Measurements from ENCODE around the gene NOL12.
"Not testable (repeated sequence)": the region's sequence is repeated elsewhere in the genome, so short reads cannot be mapped to it uniquely, and the experiment has no call there.

The NOL12 gene

DNA sequence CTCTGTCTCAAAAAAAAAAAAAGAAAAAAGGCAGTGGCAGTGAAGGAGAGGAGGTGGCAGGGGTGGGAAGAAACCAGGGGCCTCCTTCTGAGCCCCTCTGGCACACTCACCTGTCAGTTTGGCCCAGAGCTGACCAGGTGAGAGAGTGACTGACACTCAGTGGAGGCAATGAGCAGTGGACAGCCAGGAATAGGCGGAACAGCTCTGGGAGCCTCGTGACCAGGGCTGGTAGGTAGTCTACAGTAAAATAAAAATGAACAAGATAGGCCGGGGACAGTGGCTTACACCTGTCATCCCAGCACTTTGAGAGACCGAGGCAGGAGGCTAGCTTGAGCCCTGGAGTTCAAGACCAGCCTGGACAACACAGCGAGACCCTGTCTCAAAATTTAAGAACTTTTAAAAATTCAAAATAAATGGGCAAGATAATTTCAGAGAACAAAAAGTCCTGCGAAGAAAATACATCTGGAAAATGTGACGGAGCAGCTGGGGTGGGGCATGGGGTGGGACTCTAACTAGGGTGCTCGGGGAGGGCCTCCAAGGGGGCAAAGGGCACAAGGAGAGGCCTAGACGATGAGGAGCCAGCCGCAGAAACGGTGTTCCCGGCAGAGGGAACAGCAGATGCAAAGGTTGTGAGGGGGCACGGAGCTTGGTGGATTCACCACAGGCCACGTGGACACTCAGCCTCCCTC, 31.4 kb upstream of the NOL12 start:
- DNase-seq (no peak), ATAC-seq (replicated peaks) (no peak)
- Mint-ChIP-seq H3K27ac (peak overlapping the region; percentile 28), H3K4me3 (no peak overlapping the region), H3K36me3 (peaks cover 22 to 43% of the 10 kb centered on the region in 2 donors), H3K9me3 (no peaks in the 10 kb centered on the region), H3K4me1 (peaks cover 10 to 20% of the 10 kb centered on the region in 2 donors), H3K27me3 (no peaks in the 10 kb centered on the region)

DNA sequence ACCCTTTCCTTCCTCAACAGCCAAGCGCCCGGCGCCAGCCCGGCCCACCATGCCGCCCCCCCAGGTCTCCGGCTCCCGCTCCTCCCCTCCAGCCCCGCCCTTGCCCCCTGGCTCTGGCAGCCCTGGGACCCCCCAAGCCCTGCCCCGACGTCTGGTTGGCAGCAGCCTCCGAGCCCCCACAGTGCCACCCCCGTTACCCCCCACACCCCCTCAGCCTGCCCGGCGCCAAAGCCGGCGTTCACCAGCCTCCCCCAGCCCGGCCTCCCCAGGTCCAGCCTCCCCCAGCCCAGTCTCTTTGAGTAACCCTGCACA, 30.9 kb upstream of the NOL12 start:
- no peak for DNase-seq
- no peak overlapping the region for H3K4me3 Mint-ChIP-seq
- no peaks in the 10 kb centered on the region for H3K9me3 Mint-ChIP-seq
- H3K4me1 Mint-ChIP-seq, result peaks cover 15 to 25% of the 10 kb centered on the region in 2 donors
- no peak overlapping the region for H3K27ac Mint-ChIP-seq
- H3K36me3 Mint-ChIP-seq, result peaks cover 22 to 39% of the 10 kb centered on the region in 2 donors
- no peak for ATAC-seq (replicated peaks)
- H3K27me3 Mint-ChIP-seq, result no peaks in the 10 kb centered on the region

DNA sequence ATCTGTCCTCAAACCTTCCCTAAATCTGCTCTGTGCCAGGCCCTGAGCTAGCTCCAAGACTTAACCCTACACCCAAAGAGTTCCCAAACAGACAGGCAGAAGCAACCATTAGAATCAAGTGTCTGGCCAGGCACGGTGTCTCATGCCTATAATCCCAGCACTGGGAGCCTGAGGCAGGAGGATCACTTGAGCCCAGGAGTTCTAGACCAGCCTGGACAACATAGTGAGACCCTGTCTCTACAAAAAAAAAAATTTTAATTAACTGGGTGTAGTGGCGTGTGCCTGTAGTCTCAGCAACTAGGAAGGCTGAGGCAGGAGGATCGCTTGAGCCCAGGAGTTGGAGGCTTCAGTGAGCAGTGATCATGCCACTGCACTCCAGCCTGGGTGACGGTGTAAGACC, 29.6 kb upstream of the NOL12 start:
- not testable (repeated sequence) for ATAC-seq (replicated peaks)
- H3K27ac Mint-ChIP-seq, result peak overlapping the region; percentile 79

DNA sequence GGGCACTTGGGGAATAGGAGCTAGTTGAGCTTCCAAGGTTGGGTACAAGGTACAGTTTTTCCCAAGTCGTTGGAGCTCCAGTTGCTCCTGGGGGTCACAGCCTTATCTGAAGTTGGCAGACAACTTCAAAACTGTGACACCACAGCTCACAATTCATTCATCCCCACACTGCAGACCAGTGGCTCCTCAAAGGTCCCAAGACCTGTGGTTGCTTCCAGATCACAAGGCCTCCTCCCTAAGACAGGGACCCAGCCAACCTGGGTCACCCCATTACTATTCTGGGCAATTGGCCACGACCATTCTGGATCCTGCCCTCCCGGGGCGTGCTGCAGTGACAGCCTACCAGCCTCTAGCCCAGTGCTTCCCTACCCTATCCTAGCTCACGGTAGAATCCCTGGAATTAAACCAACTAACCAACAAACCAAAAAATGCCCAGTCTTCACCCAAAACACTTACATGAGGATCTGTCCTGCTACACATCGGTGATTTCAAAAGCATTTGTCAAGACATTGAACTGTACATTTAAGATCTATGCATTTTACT, 28.5 kb upstream of the NOL12 start:
- peak overlapping the region; percentile 91 to 94 for H3K4me3 Mint-ChIP-seq

More for the DNA sequence above, 29.6 kb upstream of the NOL12 start:
- not testable (repeated sequence) for DNase-seq, H3K4me3 Mint-ChIP-seq, H3K27me3 Mint-ChIP-seq, H3K9me3 Mint-ChIP-seq
- H3K36me3 Mint-ChIP-seq, result peaks cover 26 to 44% of the 10 kb centered on the region in 2 donors
- H3K4me1 Mint-ChIP-seq, result peaks cover 28 to 39% of the 10 kb centered on the region in 2 donors

DNA sequence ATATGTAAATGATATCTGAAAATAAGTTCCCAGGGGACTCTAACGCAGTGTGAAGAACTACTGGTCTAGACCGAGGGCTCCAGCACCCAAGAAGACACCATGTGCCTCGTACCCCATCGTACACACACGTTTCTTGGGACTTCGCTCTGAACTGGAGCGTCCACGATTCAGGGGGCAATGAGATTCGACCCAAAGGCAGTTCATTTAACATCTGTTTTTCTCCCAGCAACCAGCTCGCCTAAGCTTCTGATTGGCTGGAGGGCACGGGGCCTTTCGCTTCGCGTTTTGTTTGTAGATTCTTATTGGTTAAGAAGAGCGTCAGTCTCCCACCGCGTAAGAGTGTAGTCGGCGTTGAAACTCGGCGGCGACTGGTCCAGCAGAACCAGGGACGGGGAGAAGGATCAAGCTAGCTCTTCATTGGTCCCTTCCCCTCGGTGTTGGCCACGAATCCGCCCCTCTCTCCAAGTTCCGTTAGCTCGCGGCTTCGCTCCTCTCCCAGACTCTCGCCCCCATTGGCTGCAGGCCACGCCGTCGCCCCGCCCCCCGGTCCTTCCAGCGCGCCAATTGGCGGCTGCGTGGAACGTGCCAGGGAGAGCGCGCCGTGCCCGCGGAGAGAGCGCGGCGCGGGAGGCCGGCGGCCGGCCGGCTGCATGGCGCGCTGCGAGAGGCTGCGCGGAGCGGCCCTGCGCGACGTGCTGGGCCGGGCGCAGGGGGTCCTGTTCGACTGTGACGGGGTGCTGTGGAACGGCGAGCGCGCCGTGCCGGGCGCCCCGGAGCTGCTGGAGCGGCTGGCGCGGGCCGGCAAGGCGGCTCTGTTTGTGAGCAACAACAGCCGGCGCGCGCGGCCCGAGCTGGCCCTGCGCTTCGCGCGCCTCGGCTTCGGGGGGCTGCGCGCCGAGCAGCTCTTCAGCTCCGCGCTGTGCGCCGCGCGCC, 27.7 kb upstream of the NOL12 start, which contains the start of gene PDXP:
TSS of gene PDXP (plus strand) at position 591 of the 933 bp plus-strand sequence. CDS start at position 651, 60 bp downstream.
- peaks cover 38 to 52% of the 10 kb centered on the region in 2 donors for H3K4me1 Mint-ChIP-seq

More for the DNA sequence above, 28.5 kb upstream of the NOL12 start:
- H3K36me3 Mint-ChIP-seq, result peaks cover 29 to 47% of the 10 kb centered on the region in 2 donors
- ATAC-seq (replicated peaks) (peak in 1 of 2 donors; percentile 5), DNase-seq (peak; percentile 29)
- H3K4me1 Mint-ChIP-seq, result peaks cover 37 to 49% of the 10 kb centered on the region in 2 donors
- H3K27me3 Mint-ChIP-seq, result no peaks in the 10 kb centered on the region
- peak overlapping the region; percentile 97 for H3K27ac Mint-ChIP-seq
- H3K9me3 Mint-ChIP-seq, result peaks cover 0 to 3% of the 10 kb centered on the region in 2 donors

DNA sequence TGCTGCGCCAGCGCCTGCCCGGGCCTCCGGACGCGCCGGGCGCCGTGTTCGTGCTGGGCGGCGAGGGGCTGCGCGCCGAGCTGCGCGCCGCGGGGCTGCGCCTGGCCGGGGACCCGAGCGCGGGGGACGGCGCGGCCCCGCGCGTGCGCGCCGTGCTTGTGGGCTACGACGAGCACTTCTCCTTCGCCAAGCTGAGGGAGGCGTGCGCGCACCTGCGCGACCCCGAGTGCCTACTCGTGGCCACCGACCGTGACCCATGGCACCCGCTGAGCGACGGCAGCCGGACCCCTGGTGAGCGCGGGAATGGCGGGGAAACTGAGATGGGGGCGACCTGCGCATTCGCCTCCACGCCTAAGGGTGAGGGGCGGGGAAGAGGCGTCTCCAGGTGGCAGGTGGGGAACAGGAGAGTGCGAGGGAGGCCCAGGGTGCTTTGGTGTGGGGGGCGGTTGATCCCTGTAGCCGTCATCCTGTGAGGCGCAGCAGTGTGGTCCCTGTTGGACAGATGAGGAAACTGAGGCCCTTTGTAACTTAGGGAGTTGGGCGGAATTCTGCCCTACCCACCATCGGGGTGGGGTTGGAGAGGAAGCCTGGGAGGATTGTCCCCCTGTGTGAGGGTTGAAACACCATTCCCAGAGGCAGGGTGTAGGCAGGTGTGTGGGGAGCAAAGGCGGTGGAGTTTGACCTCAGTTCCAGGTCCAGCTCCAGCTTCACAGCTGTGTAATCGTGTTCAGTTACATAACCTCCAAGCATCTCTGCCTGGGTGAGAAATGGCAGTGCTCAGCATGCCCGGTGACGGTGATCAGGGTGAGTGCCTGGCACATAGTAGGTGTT, 26.9 kb upstream of the NOL12 start:
- DNase-seq (no peak), ATAC-seq (replicated peaks) (peak; percentile 2 to 6)
- Mint-ChIP-seq H3K36me3 (peaks cover 24 to 36% of the 10 kb centered on the region in 2 donors), H3K4me3 (peak overlapping the region; percentile 87 to 92), H3K4me1 (peaks cover 40 to 50% of the 10 kb centered on the region in 2 donors), H3K27me3 (no peaks in the 10 kb centered on the region), H3K9me3 (peaks cover 0 to 3% of the 10 kb centered on the region in 2 donors), H3K27ac (peak overlapping the region; percentile 85)

More for the DNA sequence above, 27.7 kb upstream of the NOL12 start, which contains the start of gene PDXP:
- ATAC-seq (replicated peaks), result peak; percentile 92 to 94
- Mint-ChIP-seq H3K36me3 (peaks cover 29 to 40% of the 10 kb centered on the region in 2 donors), H3K27me3 (no peaks in the 10 kb centered on the region), H3K9me3 (peaks cover 0 to 3% of the 10 kb centered on the region in 2 donors), H3K27ac (peak within 1 kb of the TSS; percentile 97), H3K4me3 (peak within 1 kb of the TSS; percentile 92 to 94)
- peak; percentile 98 for DNase-seq

DNA sequence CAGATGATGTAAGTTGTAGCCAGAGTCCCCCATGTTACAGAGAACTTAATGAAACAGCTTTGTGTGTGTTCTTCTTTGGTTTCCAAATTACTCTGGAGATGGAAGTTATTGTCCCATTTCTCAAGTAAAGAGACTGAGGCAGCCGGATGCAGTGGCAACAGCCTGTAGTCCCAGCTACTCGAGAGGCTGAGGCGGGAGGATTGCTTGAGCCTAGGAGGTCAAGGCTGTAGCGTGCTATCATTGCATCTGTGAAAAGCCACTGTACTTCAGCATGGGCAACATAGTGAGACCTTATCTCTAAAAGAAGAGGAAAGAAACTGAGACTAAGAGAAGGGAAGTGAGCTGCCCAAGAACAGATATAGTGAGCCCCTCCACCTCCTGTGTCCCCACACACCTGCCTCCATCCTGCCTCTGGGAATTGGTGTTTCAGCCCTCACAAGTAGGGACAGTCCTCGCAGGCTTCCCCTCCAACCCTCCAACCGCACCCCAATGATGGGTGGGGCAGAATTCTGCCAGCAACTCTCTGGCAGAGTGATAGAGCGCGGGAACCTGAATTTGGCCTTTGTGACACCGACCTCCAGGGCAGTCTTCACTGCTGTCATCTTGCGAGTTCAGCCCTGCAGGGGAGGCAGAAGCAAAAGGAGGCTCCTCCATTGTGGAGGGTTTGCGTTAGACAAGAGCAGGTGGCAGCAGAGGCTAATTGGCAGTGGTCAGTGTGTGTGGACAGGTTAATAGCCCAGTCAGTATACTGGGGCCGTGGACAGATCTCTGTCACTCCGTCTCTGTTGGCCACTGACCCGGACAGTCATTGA, 26.0 kb upstream of the NOL12 start:
- DNase-seq (no peak), ATAC-seq (replicated peaks) (no peak)
- Mint-ChIP-seq H3K4me1 (peaks cover 40 to 49% of the 10 kb centered on the region in 2 donors), H3K4me3 (peak overlapping the region; percentile 87 to 92), H3K27ac (peak overlapping the region; percentile 85), H3K36me3 (peaks cover 20 to 35% of the 10 kb centered on the region in 2 donors), H3K9me3 (peaks cover 0 to 3% of the 10 kb centered on the region in 2 donors), H3K27me3 (no peaks in the 10 kb centered on the region)

DNA sequence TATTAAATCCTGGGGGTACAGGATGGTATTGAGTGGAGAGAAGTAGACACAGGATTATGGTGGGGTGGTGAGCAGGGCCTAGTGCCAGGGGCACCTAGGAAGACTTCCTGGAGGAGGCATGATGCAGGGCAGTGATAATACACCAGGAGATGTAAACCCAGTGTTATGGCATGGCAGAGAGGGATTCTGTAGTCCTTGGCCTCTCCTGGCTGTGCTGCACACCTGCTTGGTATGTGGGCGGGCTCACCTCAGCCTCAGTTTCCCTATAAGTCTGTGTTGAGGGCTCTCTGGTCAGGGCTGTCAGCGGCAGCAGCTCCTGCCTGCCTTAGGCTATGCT, 25.5 kb upstream of the NOL12 start:
- peaks cover 40 to 50% of the 10 kb centered on the region in 2 donors for H3K4me1 Mint-ChIP-seq
- peaks cover 23 to 37% of the 10 kb centered on the region in 2 donors for H3K36me3 Mint-ChIP-seq
- H3K4me3 Mint-ChIP-seq, result peak overlapping the region; percentile 87 to 92
- no peak for DNase-seq
- no peak for ATAC-seq (replicated peaks)
- no peaks in the 10 kb centered on the region for H3K27me3 Mint-ChIP-seq
- H3K27ac Mint-ChIP-seq, result peak overlapping the region; percentile 74
- H3K9me3 Mint-ChIP-seq, result peaks cover 0 to 3% of the 10 kb centered on the region in 2 donors

DNA sequence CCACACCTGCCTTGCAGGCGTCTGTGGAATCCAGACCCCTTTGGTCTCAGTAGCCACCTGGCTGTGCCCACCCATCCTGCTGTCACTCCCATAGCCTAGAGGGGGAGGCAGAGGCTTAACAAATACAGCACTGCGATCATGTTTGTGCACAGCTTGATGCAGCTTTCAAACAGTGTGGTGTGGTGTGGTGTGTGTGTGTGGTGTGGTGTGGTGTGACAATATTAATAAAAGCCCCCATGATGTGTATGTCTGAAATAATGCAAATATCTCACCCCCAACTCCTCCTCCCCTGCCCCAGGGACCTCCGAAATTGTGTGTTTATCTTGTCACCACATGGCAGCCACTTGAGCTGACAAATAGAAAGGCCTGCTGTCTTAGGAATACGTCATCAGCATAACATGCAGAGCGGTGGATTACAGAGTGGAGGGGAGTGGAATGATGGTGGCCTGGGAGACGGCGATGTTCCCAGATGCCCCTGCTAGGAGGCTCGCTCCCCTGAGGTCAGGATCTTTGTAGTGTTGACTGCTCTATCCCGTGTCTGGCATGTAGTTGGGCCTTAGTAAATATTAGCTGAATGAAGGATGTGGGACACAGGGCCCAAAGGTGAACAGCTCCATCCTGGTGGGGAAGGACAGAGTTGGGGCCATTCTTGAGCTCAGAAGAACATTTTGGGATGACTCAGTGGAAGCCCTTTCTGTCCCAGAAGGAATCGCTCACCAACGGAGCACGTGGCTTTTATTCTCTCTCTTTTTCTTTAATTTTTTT, 24.8 kb upstream of the NOL12 start:
- Mint-ChIP-seq H3K9me3 (peaks cover 0 to 3% of the 10 kb centered on the region in 2 donors), H3K4me3 (peak overlapping the region; percentile 87 to 92), H3K4me1 (peaks cover 43 to 56% of the 10 kb centered on the region in 2 donors), H3K27ac (peak overlapping the region; percentile 86), H3K27me3 (no peaks in the 10 kb centered on the region), H3K36me3 (peaks cover 28 to 36% of the 10 kb centered on the region in 2 donors)
- DNase-seq, result no peak
- ATAC-seq (replicated peaks), result no peak

DNA sequence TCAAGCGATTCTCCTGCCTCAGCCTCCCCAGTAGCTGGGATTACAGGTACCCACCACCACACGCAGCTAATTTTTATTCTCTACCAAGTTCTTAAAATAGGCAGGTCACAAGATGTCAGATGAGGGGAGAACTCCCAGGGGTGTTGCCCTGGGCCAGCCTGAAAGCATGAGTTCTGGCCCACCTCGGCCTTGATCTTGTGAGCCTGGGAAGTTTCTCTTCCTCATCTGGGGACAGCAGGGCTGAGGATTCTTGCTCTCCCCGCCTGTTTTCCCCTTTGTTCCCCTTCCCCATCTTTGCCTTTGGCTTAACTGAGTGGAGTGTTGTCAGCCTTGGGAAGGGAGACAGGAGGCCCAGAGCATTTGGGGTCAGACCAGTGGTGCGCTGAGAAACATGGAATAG, 24.1 kb upstream of the NOL12 start:
- H3K36me3 Mint-ChIP-seq, result peaks cover 34 to 43% of the 10 kb centered on the region in 2 donors
- no peak for ATAC-seq (replicated peaks)
- peaks cover 0 to 3% of the 10 kb centered on the region in 2 donors for H3K9me3 Mint-ChIP-seq
- H3K27ac Mint-ChIP-seq, result peak overlapping the region; percentile 94
- H3K4me3 Mint-ChIP-seq, result peak overlapping the region; percentile 78 to 80
- no peaks in the 10 kb centered on the region for H3K27me3 Mint-ChIP-seq
- DNase-seq, result no peak
- H3K4me1 Mint-ChIP-seq, result peaks cover 46 to 62% of the 10 kb centered on the region in 2 donors

DNA sequence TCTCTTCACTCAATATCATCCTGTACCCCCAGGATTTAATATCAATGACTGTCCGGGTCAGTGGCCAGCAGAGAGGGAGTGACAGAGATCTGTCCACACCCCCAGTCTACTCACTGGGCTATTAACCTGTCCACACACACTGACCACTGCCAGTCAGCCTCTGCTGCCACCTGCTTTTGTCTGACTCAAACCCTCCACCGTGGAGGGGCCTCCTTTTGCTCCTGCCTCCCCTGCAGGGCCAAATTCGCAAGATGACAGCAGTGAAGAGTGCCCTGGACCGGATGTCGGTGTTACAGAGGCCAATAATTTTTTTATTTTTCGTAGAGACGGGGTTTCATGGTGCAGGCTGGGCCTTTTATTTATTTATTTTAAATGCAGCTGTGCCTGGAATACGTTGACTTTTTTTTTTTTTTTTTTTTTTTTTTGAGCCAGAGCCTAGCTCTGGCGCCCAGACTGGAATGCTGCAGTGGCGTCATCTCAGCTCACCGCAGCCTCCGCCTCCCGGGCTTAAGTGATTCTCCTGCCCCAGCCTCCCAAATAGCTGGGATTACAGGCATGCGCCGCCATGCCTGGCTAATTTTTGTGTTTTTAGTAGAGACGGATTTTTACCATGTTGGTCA, 22.5 kb upstream of the NOL12 start:
- Mint-ChIP-seq H3K4me3 (peak overlapping the region in 1 of 2 donors; percentile 10), H3K27ac (no peak overlapping the region), H3K4me1 (peaks cover 42 to 55% of the 10 kb centered on the region in 2 donors), H3K9me3 (peaks cover 0 to 3% of the 10 kb centered on the region in 2 donors), H3K36me3 (peaks cover 41 to 57% of the 10 kb centered on the region in 2 donors), H3K27me3 (no peaks in the 10 kb centered on the region)
- ATAC-seq (replicated peaks), result no peak
- no peak for DNase-seq

Data from stimulated activated naive B cell treated with anti-CD40 and anti-IgM and Interleukin-4, amounts not matched to agents 10 μg/mL and 1 μg/mL and 100 μg/mL, for 72 hours (primary cell).